Measurements from ENCODE around the gene SLIT1.

Gene SLIT1

GRCh38 chr10:97215619-97216260, 30.0 kb upstream of the SLIT1 start:
- H3K27ac Mint-ChIP-seq: no peak overlapping the region
- DNase-seq: no peak
- peaks cover 5% of the 10 kb centered on the region for H3K36me3 Mint-ChIP-seq (ENCODE audit: insufficient read depth)
- ATAC-seq (replicated peaks): no peak
- H3K27me3 Mint-ChIP-seq: no peaks in the 10 kb centered on the region
- peaks cover 0 to 4% of the 10 kb centered on the region in 2 donors for H3K4me1 Mint-ChIP-seq (ENCODE audit: low read depth in 2 of 2)
- no peaks in the 10 kb centered on the region for H3K9me3 Mint-ChIP-seq
- no peak overlapping the region for H3K4me3 Mint-ChIP-seq

DNA sequence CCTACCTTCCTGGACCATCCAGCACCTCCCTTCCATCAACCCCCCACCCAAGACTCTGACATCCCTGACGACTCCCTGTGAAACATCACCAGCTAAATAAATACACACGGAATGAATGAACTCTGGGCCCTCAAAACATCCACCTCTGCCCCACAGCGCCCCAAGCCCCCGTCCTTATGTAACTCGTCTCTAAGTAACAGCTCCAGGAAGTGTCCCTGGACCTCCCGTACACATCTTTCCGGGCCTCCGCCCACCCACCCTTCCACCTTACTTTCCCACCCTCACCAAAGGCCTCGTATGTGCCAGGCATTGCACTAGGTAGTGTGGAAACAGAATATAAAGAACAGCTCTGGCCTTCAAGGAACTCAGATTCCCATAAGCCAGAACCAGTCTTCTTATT, 27.7 kb upstream of the SLIT1 start:
- no peak for ATAC-seq (replicated peaks)
- H3K9me3 Mint-ChIP-seq: no peaks in the 10 kb centered on the region
- DNase-seq: no peak
- peaks cover 0 to 2% of the 10 kb centered on the region in 2 donors for H3K4me1 Mint-ChIP-seq (ENCODE audit: low read depth in 2 of 2)
- H3K27ac Mint-ChIP-seq: no peak overlapping the region
- no peaks in the 10 kb centered on the region for H3K27me3 Mint-ChIP-seq
- H3K36me3 Mint-ChIP-seq (ENCODE audit: insufficient read depth): no peaks in the 10 kb centered on the region
- no peak overlapping the region for H3K4me3 Mint-ChIP-seq

DNA sequence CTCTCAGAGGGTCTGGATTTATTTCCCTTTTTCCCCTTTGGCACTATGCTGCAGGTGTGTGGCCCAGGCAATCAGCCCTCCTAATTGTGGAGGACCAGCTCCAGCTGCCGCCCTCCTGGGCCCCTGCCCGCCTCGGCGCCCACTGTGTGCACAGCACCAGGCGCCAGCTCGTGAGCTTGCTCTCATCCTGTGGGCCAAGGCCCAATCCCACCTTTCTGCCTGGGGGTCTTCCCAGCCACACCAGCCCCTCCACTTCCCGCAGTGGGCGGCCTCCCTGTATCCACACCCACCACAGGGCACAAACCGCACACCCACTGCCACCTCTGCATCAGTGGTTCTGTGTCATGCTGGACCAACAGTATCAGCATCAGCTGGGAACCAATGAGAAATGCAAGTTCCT, 25.5 kb upstream of the SLIT1 start:
- no peaks in the 10 kb centered on the region for H3K27me3 Mint-ChIP-seq
- DNase-seq (no peak), ATAC-seq (replicated peaks) (no peak)
- no peak overlapping the region for H3K27ac Mint-ChIP-seq
- H3K9me3 Mint-ChIP-seq: no peaks in the 10 kb centered on the region
- no peak overlapping the region for H3K4me3 Mint-ChIP-seq
- H3K4me1 Mint-ChIP-seq (ENCODE audit: low read depth in 2 of 2): no peaks in the 10 kb centered on the region
- H3K36me3 Mint-ChIP-seq (ENCODE audit: insufficient read depth): no peaks in the 10 kb centered on the region

DNA sequence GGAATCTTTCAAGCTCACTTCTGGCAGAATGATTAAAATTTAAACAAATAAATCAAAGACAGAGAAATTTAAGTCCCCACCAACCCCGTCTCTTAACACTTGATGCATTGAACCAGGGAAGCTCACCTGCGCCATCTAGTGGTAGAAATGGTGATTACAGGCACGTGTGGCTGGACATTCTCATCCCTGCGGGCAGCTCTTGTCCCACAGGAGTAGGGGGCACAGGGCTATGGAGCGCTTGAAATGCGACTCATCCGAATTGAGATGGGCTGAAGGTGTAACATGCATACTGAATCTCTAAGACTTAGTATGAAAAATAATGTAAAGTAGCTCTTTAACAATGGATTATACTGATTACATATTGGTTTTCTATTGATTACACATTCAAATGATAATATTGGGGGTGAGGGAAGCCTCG, 24.8 kb upstream of the SLIT1 start:
- Mint-ChIP-seq H3K27ac (no peak overlapping the region), H3K27me3 (no peaks in the 10 kb centered on the region), H3K4me3 (no peak overlapping the region), H3K4me1 (ENCODE audit: low read depth in 2 of 2) (no peaks in the 10 kb centered on the region), H3K36me3 (ENCODE audit: insufficient read depth) (no peaks in the 10 kb centered on the region), H3K9me3 (no peaks in the 10 kb centered on the region)
- DNase-seq: peak; percentile 68 to 75 (median 68)
- ATAC-seq (replicated peaks): peak; percentile 53

GRCh38 chr10:97207756-97208346, 22.1 kb upstream of the SLIT1 start:
- ATAC-seq (replicated peaks) (no peak), DNase-seq (no peak)
- Mint-ChIP-seq H3K9me3 (no peaks in the 10 kb centered on the region), H3K4me1 (ENCODE audit: low read depth in 2 of 2) (no peaks in the 10 kb centered on the region), H3K27ac (no peak overlapping the region), H3K4me3 (no peak overlapping the region), H3K27me3 (no peaks in the 10 kb centered on the region), H3K36me3 (ENCODE audit: insufficient read depth) (peaks cover under 1% of the 10 kb centered on the region)

GRCh38 chr10:97207131-97207530, 21.4 kb upstream of the SLIT1 start:
- H3K27me3 Mint-ChIP-seq: no peaks in the 10 kb centered on the region
- H3K4me1 Mint-ChIP-seq (ENCODE audit: low read depth in 2 of 2): no peaks in the 10 kb centered on the region
- no peak for DNase-seq
- ATAC-seq (replicated peaks): no peak
- no peak overlapping the region for H3K27ac Mint-ChIP-seq
- peaks cover 4% of the 10 kb centered on the region for H3K36me3 Mint-ChIP-seq (ENCODE audit: insufficient read depth)
- no peak overlapping the region for H3K4me3 Mint-ChIP-seq
- H3K9me3 Mint-ChIP-seq: no peaks in the 10 kb centered on the region

DNA sequence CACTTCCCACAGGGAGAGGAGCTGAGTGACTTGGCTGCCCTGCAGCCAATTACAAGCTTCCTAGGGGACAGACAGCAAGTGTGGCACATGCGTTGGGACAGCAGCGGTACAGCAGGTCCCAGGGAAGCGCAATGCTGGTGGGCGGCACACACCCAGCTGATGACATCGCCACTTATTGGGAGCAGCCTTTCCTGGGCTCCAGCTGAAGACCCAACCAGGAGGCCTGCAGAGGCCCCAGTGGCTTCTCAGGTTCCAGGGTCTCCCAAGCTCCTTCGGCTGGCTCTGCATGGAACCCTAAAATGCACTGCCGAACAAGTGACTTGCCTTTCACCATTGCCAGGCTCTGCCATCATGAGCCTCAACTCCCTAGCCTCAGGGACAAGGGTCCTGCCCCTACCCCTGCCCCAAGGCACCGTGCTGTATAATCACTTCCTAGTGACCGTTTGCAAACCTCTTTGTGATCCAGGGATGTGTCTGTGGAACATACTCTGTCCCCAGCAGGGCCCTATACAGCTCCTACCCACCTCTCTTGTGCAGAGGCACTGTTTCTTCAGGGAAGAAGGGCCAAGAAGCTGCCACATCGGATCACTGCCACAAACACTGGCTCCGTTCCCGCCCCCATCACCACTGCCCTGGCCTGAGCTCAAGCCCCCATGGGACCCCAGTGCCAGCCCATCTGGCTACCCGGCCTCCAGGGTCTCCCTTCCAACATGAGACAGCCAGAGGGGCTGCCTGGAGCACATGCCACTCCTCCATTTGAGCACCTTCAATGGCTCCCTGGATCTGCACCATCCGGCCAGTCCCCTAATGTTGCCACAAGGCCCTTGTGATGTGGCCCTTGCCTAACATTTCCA, 19.3 kb upstream of the SLIT1 start:
- no peak overlapping the region for H3K4me3 Mint-ChIP-seq
- peaks cover 4% of the 10 kb centered on the region for H3K36me3 Mint-ChIP-seq (ENCODE audit: insufficient read depth)
- no peaks in the 10 kb centered on the region for H3K9me3 Mint-ChIP-seq
- peaks cover 0 to 4% of the 10 kb centered on the region in 2 donors for H3K4me1 Mint-ChIP-seq (ENCODE audit: low read depth in 2 of 2)
- no peaks in the 10 kb centered on the region for H3K27me3 Mint-ChIP-seq
- ATAC-seq (replicated peaks) (no peak), DNase-seq (no peak)
- no peak overlapping the region for H3K27ac Mint-ChIP-seq

DNA sequence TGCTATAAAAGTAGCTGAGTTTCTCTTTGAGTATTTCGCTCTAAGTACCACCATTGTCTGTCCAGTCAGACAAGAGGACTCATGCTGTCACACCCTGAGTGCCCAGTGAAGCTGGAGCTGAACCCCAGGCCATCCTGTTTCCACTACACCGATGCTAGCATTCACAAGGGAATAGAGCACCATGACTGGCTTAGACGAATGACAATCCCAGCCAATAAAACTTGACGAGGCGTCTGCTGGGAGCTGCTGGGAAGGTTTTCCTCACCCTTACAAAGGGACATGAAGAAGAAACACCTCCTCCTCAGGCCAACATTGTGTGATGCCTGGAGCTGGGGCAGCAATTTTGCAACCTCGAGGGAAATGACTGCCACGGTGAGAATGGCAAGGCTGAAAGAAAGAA, 17.5 kb upstream of the SLIT1 start:
- Mint-ChIP-seq H3K9me3 (no peaks in the 10 kb centered on the region), H3K4me3 (no peak overlapping the region), H3K27me3 (no peaks in the 10 kb centered on the region), H3K4me1 (ENCODE audit: low read depth in 2 of 2) (peaks cover 0 to 7% of the 10 kb centered on the region in 2 donors), H3K36me3 (ENCODE audit: insufficient read depth) (peaks cover 4% of the 10 kb centered on the region), H3K27ac (no peak overlapping the region)
- DNase-seq (no peak), ATAC-seq (replicated peaks) (no peak)

DNA sequence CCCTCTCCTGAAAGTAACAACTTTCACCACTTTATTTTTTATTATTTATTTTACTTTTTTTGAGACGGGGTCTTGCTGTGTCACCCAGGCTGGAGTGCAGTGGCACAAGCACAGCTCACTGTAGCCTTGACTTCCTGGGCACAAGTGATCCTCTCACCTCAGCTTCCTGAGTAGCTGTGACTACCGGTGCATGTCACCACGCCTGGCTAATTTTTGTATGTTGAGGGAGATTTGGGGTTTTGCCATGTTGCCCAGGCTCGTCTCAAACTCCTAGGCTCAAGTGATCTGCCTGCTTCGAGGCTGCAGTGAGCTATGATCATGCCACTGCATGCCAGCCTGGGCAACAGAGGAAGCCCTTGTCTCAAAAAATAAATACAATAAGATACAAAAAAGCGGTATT, 14.9 kb upstream of the SLIT1 start:
- Mint-ChIP-seq H3K4me1 (ENCODE audit: low read depth in 2 of 2) (peaks cover 7 to 9% of the 10 kb centered on the region in 2 donors), H3K27me3 (no peaks in the 10 kb centered on the region), H3K9me3 (no peaks in the 10 kb centered on the region), H3K27ac (no peak overlapping the region), H3K4me3 (no peak overlapping the region), H3K36me3 (ENCODE audit: insufficient read depth) (peaks cover 4% of the 10 kb centered on the region)
- no peak for DNase-seq
- ATAC-seq (replicated peaks): no peak

- DNase-seq (no peak), ATAC-seq (replicated peaks) (no peak)
- peaks cover 9 to 11% of the 10 kb centered on the region in 2 donors for H3K4me1 Mint-ChIP-seq (ENCODE audit: low read depth in 2 of 2)
- no peak overlapping the region for H3K27ac Mint-ChIP-seq
- peaks cover 4% of the 10 kb centered on the region for H3K36me3 Mint-ChIP-seq (ENCODE audit: insufficient read depth)
- H3K4me3 Mint-ChIP-seq: no peak overlapping the region
- H3K9me3 Mint-ChIP-seq: no peaks in the 10 kb centered on the region
- no peaks in the 10 kb centered on the region for H3K27me3 Mint-ChIP-seq
Measured at GRCh38 chr10:97199152-97199551, 13.4 kb upstream of the SLIT1 start.

DNA sequence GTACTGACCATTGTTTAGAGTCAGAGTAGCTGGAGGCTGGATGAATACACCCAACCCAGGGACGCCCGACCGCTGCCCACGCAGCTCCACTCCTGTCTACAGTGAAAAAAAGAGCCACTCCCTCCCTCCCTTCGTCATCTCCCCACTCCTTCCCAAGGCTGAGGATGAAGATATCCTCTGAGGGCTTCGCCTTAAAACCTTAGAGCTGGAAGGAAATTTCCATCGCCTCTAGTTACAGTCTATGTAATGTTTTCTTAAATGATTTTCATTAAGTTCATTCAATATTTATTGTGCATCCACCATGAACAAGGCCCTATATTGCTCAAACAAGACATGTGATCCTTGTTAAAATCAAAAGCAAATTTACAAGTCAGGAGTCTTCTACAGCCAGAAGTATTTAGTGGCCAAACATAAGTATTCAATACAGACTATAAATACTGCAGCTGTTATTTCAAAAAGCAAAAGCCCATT, 11.3 kb upstream of the SLIT1 start:
- Mint-ChIP-seq H3K9me3 (no peaks in the 10 kb centered on the region), H3K4me3 (peak overlapping the region; percentile 36 to 86), H3K36me3 (ENCODE audit: insufficient read depth) (no peaks in the 10 kb centered on the region), H3K27me3 (peaks cover 15 to 16% of the 10 kb centered on the region in 2 donors), H3K4me1 (ENCODE audit: low read depth in 2 of 2) (peaks cover 9 to 11% of the 10 kb centered on the region in 2 donors), H3K27ac (no peak overlapping the region)
- DNase-seq (no peak), ATAC-seq (replicated peaks) (no peak)

GRCh38 chr10:97196223-97197029, 10.7 kb upstream of the SLIT1 start:
- H3K27ac Mint-ChIP-seq: no peak overlapping the region
- peak; percentile 88 for ATAC-seq (replicated peaks)
- peaks cover 16 to 18% of the 10 kb centered on the region in 2 donors for H3K27me3 Mint-ChIP-seq
- peaks cover 9 to 11% of the 10 kb centered on the region in 2 donors for H3K4me1 Mint-ChIP-seq (ENCODE audit: low read depth in 2 of 2)
- peak; percentile 58 to 62 (median 59) for DNase-seq
- no peaks in the 10 kb centered on the region for H3K36me3 Mint-ChIP-seq (ENCODE audit: insufficient read depth)
- H3K9me3 Mint-ChIP-seq: no peaks in the 10 kb centered on the region
- H3K4me3 Mint-ChIP-seq: peak overlapping the region; percentile 83 to 86

DNA sequence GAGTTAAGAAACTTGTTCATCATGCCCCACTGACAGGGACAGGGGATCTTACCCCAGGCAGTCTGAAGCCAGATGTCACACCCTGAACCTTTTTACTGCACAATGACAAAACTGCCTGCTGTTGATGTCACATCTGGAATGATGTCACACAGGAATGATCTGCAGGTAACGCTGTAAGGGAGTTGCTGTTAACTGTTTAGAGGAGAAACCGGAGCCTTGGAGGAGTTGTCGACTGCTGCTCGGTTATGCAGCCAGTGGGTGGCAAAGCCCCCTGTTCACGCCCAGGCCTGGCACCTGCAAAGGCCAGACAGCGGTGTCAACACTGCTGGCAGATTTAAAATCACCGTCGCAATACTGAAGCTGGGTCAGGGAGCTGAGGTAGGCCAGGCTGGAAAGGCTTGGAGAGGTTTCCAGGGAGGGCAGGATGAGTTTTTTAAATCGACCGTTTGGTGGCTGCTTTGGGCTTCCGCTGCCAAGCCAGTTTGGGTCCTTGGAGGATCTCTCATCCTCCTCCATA, 10.0 kb upstream of the SLIT1 start:
- Mint-ChIP-seq H3K27me3 (peaks cover 16 to 18% of the 10 kb centered on the region in 2 donors), H3K27ac (no peak overlapping the region), H3K9me3 (no peaks in the 10 kb centered on the region), H3K4me3 (peak overlapping the region; percentile 83 to 86), H3K36me3 (ENCODE audit: insufficient read depth) (no peaks in the 10 kb centered on the region), H3K4me1 (ENCODE audit: low read depth in 2 of 2) (peaks cover 8 to 9% of the 10 kb centered on the region in 2 donors)
- no peak for DNase-seq
- ATAC-seq (replicated peaks): no peak

Measured in effector memory CD8-positive, alpha-beta T cell (primary cell).